AG10803 (cell line): ENCODE data around the gene RNASEH2A.
"Not testable (repeated sequence)": the region's sequence is repeated elsewhere in the genome, so short reads cannot be mapped to it uniquely, and the experiment has no call there.

Source experiments
- DNase-seq: peaks from one replicate; pipeline ENCODE4 v3.0.0; 2010; ENCODE audit warnings: low read depth
- H3K4me3 ChIP-seq: 2 replicates; pipeline ENCODE4 v1.5.1; 2011; ENCODE audit warnings: mild to moderate bottlenecking, low read length, control low read depth
- CTCF ChIP-seq: conservative IDR thresholded peaks from 2 replicates; pipeline ENCODE4 v1.5.1; 2011; ENCODE audit warnings: mild to moderate bottlenecking, low read length, control low read depth, inconsistent platforms

RNASEH2A gene

GRCh38 chr19:12841094-12841493 is 34.7 kb downstream of the RNASEH2A start:
- peak overlapping the region; percentile 34 for H3K4me3 ChIP-seq
- DNase-seq = no peak
- TF ChIP-seq CTCF = no peak

DNA sequence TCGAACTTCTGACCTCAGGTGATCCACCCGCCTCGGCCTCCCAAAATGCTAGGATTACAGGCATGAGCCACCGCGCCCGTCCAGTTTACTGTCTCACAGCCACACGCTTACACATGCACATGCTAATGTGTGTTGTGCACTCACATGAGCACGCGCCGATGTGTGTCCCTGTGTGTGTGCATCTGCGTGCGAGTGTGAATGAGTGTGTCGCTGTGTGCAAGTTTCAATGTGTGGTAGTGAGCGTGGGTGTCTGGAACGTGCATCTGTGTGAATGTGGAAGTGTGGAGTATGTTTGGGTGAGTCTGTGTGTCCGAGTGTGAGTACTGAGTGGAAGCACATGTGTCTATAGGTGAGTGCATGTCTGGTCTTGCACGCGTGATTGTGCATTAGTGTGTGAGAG is 36.1 kb downstream of the RNASEH2A start:
- no peak overlapping the region for H3K4me3 ChIP-seq
- TF ChIP-seq CTCF = no peak
- no peak for DNase-seq

- TF ChIP-seq CTCF = no peak
- DNase-seq = no peak
- H3K4me3 ChIP-seq = no peak overlapping the region
Observed at GRCh38 chr19:12843328-12843727, 36.9 kb downstream of the RNASEH2A start.

GRCh38 chr19:12843999-12844732 is 37.8 kb downstream of the RNASEH2A start:
- TF ChIP-seq CTCF = no peak
- DNase-seq = no peak
- no peak overlapping the region for H3K4me3 ChIP-seq

GRCh38 chr19:12846613-12847012 is 40.2 kb downstream of the RNASEH2A start:
- not testable (repeated sequence) for DNase-seq, H3K4me3 ChIP-seq

DNA sequence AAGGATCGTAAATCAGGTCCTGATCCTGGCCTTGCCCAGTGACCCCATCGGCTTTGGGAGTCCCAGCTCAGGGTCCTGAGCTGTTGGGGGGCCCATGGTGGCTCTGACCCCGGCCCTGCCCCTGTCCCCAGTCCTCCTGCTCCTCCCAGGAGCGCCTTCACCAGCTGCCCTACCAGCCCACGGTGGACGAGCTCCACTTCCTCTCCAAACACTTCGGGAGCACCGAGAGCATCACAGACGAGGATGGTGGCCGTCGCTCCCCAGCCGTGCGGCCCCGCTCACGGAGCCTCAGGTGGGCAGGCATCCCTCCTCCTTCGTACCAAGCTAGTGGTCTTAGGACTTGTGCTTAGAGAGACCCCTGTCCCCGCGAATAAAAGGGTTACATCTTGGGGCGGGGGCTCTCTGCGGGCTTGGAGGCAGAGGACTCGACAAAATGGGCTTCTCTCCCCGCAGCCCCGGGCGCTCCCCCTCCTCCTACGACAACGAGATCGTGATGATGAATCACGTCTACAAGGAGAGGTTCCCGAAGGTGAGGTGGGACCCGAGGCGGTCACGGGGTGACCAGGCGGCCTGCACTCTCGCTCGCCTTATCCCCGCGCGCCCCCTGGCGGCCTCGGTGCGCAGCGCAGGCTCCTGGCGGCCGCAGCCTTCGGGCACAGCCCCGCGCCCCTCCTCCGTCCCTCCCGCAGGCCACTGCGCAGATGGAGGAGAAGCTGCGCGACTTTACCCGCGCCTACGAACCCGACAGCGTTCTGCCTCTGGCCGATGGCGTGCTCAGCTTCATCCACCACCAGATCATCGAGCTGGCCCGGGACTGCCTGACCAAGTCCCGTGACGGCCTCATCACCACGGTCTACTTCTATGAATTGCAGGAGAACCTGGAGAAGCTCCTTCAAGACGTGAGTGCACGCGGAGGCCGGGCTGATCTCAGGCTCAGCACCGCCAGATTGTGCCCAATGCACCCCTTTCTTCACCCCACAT is 41.1 kb downstream of the RNASEH2A start:
- DNase-seq = peak; percentile 67
- peak; percentile 64 for TF ChIP-seq CTCF
- peak overlapping the region; percentile 33 for H3K4me3 ChIP-seq

DNA sequence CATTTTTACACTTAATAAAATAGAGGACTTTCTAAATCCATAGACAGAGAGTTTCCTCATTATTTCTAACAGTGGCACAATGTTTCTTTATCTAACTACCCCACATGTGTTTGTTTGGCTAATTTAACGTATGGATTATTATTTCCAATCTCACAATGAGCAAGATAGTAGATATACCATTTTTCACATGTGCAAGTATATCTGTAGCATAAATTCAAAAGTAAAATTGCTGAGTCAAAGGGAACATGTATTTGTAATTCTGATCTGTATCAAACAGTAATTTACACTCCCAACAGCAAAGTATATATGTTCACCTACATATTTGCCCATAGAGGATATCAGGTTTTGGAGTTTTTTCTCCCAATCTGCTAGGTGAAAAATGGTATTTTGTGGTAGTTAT is 50.3 kb downstream of the RNASEH2A start:
- TF ChIP-seq CTCF = no peak
- H3K4me3 ChIP-seq = no peak overlapping the region
- DNase-seq = no peak
